Measurements from ENCODE around the gene CACNA1B. TPM values are rescaled to one million over a fixed set of nuclear protein-coding genes. Genes with fewer than 3 reads are reported as not detected.
"Not testable (repeated sequence)": the region's sequence is repeated elsewhere in the genome, so short reads cannot be mapped to it uniquely, and the experiment has no call there.

CACNA1B gene
- polyA plus RNA-seq (ENCODE audit: insufficient read depth in 1 of 5, insufficient read length in 5 of 5, low replicate concordance in 1 of 5): under 1 TPM; 0.21 to 0.72 (median 0.50) TPM
- long read RNA-seq, donor 1: 0 reads
- long read RNA-seq, donor 2: 0 reads
- long read RNA-seq, donor 3: 0 reads
- long read RNA-seq, donor 4: 0 reads
- long read RNA-seq, donor 5: 0 reads
- long read RNA-seq, donor 6: 0 reads
- long read RNA-seq, donor 7: 0 reads
- long read RNA-seq, donor 8: 0 reads

DNA sequence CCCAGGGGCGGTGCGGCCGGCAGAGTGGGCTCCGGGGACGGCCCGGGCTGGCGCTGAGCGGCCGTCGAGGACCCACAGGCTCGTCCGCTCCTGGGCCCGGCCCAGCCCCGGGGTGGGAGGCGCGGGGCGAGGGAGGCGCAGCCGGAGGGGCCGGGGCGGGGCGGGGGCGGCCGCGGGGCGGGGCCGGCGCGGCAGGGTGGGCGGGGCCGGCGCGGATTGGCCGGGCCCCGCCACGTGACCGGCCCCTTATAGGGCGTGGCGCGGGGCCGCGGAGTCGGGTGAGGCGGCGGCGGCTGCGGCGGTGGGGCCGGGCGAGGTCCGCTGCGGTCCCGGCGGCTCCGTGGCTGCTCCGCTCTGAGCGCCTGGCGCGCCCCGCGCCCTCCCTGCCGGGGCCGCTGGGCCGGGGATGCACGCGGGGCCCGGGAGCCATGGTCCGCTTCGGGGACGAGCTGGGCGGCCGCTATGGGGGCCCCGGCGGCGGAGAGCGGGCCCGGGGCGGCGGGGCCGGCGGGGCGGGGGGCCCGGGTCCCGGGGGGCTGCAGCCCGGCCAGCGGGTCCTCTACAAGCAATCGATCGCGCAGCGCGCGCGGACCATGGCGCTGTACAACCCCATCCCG lies at the start of gene CACNA1B:
TSS of gene CACNA1B (plus strand) at position 277 of the 617 bp plus-strand sequence. CDS start at position 429, 152 bp downstream.
- DNase-seq: not testable (repeated sequence)

DNA sequence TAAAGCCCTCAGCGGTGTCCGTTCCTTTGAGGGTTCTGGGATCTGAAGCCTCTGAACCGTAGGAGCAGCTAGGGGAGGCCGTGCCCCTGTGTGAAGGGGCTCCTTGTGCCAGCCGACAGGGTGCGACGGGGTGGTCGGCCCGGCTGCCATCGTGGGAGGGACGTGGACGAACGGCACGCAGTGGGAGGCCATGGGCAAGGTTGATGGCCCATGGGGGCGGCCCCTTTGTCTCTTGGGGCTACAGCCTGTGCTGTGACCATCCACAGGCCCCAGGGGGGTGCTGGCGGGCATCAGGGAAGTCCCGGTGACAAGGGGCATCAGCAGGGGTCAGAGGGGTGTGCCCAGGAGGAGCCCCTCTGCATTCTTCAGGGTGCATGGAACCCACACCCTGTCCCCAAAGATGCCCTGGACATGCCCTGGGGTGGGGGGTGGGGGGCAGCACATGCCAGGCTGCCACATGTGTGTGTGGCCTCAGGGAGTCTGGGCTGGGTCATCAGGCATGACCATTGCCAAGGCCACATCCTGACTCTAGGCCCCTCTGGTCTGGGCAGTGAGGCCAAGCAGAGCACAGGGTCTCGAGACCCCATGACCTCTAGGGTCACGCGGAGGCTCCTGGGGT lies 49.6 kb upstream of the CACNA1B start:
- DNase-seq: no peak

DNA sequence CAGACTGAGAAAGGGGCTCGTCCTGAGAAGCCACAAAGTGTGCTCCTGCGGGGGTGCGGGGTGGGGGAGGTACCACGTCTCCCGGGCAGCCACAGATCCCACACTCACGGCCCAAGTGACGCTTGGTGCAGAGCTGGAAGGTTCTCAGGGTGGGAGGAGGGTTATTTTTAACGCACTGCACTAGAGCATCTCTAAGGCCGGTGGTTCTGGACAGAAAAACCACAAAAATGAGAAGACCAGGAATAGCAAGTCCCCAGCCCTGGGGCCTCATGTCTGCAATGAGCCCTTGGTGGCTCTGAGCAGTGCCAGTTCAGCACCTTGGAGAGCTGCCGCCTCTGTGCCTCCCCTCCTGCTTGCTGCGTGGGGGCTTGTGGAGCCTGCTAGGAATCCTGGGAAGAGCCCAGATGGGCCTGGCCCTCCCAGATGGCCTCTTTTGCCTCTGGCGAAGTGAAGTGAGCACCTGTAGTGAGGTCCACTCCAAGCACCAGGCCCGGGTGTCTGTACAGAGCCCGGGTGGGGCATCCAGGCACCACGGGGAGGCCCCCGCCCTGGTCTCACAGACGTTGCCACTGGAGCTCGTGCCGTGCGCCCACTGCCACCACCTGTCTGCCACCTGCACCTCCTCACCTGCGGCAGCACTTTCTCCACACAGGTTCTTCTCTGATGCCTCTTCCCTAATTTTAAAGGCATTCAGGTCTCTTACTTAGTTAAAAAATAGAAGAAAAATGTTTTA lies 48.9 kb upstream of the CACNA1B start:
- DNase-seq: peak; percentile 8 to 21

DNA sequence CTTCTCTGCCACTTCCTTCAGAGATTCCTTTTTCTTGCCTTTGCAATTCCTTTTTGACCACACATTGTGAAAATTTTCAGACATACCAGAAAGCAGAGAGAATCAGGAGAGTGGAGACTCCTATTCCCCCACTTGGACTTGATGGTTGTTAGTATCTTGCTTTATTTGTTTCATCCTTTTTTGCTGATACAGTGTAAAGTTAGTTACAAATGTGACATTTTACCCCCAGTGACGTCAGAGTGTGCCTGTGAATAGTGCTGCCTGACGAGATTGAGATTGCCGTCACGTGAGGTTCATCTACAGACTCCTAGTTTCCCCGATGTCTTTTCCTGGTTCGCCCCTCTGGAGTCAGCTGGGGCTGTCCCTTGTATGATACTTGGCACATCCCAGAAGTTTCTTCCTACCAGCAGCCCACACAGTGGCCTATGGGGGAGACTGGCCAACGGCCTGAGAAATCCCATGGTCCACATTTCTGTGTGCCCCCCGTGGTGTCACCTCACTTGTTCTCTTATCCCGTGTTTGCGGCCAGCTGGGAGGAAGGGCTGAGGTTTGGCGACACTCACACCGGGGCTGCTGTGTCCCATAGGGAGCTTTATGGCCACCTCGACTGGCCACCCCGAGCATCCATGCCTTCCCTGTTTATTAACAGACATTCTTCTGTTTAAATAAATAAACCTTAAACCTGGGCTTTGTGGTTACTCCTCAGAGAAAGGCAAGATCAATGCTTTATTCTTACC lies 48.2 kb upstream of the CACNA1B start:
- no peak for DNase-seq

DNA sequence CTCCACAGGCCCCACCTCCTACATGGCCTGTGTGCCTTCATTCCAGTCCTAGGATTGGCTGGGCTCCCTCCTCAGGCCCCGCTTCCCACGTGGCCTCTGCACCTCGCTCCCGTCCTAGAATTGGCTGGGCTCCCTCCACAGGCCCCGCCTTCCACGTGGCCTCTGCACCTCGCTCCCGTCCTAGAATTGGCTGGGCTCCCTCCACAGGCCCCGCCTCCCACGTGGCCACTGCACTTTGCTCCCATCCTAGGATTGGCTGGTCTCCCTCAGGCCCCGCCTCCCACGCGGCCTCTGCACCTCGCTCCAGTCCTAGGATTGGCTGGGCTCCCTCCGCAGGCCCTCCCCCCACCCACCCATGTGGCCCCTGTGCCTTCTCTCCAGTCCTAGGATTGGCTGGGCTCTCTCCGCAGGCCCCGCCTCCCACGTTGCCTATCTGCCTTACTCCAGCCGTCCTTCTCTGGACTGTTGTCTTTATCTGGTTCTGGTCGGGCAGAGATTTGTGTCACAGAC lies 45.3 kb upstream of the CACNA1B start:
- no peak for DNase-seq

DNA sequence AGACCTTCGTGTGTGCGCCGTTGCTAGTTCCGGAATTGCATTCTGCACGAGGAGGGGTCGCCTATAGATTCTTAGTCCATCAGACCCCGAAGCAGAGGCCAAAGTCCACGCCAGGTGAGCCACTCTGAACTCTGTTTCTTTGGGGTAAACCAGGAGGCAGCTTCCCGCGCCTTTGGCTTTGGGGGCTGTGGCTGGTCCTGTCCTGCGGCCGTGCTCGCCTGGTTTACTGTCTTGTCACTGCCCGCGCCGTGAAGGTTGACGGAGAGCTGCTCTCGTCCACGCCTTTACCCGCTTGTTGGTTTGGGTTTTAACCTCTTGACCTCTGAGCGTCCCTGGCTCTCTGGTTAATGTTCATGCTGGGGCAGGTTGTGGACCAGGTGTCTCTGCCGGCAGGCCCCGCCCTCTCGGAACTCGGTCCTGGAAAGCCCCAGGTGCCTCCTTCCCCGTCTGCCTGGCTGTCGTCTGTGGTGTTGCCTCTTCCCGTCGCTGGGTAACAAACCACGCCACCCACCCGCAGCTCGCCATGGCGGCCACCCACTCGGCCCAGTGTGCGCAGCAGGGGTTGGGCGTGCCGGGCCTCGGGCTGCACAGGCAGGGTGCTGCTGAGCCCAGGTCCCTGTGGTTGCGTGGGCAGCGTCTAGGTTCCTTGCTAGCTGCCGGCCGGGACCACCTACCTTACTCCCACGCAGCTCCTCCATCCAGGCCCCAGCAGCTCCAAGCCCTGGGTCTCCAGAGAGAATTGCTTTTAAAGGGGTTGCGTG lies 44.6 kb upstream of the CACNA1B start:
- DNase-seq: no peak

DNA sequence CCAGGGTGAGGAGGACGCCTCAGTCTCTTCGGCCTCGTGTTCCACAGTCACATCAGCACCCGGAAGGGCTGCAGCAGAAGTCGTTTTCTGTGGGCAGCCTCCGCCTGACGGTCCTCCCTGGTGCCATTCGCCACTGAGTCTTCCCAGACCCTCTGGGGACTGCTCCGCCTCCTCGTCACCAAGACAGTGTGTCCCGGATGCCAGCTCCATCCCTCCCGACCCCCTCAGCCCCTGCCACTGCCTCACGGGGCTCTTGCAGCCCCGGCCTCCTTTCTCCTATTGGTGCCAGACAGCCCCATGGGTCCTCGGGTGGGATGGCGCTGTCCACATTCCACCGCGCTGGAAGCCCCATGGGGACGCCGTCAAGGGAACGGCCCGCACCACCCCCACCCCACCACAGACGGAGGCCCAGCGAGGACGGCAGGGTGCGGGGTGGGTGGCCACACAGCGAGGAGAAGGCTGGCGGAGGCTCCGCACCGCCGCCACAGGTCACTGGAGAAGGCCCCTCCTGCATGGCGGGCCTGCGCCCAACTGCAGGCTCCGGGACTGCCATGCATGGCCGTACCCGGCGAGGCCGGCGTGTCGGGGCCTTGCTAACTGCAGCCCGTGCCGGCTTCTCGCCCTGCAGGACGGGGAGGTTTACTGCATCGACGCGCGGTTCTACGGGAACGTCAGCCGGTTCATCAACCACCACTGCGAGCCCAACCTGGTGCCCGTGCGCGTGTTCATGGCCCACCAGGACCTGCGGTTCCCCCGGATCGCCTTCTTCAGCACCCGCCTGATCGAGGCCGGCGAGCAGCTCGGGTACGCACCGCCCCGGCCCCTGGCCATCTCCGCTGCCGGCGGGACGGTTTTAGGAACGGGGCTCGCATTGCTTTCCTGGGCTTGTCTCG lies 43.6 kb upstream of the CACNA1B start:
- DNase-seq: no peak

DNA sequence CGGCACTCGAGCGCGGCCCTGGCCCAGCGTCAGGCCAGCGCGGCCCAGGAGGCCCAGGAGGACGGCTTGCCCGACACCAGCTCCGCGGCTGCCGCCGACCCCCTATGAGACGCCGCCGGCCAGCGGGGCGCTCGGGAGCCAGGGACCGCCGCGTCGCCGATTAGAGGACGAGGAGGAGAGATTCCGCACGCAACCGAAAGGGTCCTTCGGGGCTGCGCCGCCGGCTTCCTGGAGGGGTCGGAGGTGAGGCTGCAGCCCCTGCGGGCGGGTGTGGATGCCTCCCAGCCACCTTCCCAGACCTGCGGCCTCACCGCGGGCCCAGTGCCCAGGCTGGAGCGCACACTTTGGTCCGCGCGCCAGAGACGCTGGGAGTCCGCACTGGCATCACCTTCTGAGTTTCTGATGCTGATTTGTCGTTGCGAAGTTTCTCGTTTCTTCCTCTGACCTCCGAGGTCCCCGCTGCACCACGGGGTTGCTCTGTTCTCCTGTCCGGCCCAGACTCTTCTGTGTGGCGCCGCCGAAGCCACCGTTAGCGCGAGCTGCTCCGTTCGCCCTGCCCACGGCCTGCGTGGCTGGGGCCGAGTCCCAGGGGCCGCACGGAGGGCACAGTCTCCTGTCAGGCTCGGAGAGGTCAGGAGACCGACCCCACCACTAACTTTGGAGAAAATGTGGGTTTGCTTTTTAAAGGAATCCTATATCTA lies 42.6 kb upstream of the CACNA1B start:
- no peak for DNase-seq

DNA sequence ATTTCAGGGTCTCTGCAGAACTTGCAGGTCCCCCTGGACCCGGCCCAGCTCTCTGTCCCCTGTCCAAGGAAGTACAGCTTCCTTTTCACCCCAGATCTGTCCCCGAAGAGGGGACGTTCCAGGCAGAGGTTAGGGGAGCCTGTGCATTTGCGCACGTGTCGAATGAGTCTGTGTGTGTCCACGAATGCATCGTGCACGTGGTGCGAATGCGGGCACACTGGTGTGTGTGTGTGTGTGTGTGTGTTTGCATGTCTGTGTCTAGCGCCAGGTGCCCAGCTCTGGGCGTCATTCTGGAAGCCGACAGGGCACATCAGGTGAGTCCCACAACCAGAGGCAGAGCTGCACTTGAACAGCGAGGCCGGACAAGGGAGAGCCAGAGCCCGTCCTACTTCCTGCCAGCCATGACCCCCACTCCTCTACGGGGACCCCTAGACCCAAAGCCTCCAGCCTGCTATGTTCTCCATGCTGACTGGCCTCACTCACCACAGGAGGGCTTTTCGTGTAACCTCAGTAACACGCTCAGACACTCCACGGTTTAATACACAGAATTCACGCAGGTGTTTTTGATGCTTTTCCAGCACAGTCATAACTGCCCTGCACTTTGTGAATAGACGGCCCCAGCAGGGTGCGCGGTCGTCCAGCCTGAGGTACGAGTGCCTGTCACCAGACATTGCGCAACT lies 41.3 kb upstream of the CACNA1B start:
- DNase-seq: no peak

DNA sequence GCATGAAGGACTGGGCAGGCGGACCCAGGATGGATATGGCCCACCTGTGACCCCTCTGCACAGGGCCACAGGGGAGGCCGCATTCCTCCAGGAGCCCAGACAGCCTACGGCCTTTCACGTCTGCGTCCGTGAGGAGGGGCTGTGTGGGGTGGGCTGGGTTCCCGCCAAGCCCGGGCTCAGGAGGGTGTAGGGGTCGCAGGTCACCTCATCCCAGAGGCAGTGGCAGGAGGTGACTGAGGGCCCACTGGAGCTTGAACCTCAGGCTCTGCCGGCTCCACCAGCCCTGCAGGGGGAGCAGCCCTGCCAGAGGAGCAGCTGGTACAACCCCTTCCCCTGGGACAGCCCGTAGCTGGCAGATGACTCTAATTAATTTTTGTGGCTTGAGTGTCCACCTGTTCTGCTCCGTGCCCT lies 40.7 kb upstream of the CACNA1B start:
- DNase-seq: no peak

DNA sequence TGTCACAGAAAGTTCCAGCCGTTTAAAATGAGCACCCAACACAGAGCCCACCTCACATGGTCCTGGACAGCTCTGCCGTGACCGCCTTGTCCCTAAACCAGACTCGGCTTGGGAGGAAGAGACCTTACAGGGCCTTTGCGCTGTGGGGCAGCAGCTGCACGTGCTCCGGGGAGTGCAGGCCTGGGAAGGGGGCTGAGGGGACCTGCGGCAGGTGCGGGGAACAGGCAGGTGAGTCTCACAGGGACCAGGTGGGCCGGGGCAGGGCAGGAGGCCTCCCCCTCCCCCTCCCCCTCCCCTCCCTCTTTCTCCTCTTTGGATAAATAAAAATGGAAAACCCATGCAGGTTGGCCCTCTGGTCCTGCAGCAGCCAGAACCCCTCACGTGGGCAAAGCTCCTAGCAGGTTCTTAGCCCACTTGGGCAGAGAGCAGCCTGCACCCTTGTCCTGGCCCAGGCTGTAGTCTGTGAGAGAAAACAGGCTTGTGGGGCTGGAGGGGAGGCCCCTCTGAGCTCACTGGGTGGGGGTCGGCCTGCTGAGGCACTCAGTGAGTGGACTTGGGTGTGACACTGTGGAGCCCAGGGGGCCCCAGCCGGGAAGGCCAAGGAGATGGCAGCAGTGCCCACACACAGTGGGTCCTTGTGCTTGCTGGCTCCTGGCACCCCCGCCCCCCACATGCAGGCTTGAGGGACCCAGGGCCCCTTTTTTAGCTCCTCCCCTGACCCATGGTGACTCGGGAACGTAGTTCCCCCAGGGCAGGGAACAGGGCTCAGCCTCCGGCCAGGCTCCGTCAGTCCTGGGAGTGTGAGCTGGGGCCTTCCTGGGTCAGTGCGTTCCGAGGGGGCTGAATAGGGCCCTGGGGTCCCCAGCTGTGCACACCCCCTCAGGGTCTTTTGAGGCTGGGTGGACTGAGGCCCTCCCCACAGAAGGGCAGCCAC lies 40.0 kb upstream of the CACNA1B start:
- DNase-seq: no peak

DNA sequence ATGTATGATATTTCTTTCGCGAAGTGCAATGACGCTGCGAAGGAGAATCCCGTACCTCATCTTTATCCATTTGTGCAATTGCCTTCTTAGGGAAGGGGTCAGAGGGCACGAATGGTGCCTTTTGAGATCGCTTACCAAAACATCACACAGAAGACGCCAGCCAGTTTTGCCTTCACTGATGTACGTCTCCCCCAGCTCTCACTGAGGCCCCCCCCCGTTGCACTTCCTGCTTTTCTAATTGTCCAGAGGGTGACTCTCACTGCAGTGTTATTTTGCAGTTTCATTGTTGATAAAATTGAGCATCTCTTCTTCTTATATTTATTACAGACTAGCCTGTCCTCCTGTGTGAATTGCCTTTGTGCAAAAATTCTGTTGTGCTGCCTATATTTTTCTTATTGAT lies 39.0 kb upstream of the CACNA1B start:
- DNase-seq: no peak

DNA sequence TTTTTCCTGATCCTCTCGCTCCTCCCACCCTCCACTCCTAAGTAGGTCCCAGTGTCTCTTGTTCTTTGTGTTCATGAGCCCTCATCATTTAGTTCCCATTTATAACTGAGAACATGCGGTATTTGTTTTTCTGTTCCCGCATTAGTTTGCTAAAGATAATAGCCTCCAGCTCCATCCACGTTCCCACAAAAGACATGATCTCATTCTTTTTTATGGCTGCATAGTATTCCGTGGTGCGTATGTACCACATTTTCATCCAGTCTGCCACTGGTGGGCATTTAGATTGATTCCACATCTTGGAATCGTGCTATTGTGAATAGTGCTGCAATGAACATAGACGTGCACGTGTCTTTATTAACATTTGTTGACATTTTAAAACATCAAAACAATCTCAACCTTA lies 34.2 kb upstream of the CACNA1B start:
- DNase-seq: no peak

DNA sequence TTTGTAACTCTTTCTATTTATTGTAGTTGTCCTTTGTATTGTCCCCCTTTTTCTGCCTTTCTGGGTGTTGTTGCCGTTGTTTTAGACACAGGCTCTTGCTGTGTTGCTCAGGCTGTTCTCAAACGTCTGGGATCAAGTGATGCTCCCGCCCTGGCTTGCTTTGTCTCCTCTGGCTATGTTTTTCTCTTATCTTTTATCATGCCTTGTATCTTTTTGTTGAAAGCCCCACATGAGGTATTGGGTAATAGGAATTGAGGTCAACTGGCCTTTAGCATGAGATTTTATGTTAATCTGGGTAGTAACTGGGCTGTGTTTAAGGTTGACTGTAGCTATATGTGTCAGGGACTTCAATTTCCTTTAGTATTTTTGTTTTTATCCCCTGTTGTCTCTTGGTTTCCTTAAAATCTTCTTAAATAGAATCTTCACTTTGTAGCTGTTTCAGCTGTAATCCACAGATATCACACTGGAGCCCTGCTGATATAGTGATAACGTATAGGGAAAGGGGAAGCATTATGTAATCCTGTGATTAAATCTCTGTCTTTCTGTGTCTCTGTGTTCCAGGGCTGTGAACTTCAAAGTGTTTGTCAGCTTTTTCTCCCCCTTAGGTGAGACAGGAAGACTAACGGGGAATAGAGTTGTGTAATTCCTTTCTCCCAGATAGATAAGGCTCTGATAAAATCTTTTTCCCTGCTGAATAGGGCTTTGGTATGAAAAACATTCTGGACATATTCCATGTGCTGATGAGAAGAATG lies 25.9 kb upstream of the CACNA1B start:
- DNase-seq: no peak

DNA sequence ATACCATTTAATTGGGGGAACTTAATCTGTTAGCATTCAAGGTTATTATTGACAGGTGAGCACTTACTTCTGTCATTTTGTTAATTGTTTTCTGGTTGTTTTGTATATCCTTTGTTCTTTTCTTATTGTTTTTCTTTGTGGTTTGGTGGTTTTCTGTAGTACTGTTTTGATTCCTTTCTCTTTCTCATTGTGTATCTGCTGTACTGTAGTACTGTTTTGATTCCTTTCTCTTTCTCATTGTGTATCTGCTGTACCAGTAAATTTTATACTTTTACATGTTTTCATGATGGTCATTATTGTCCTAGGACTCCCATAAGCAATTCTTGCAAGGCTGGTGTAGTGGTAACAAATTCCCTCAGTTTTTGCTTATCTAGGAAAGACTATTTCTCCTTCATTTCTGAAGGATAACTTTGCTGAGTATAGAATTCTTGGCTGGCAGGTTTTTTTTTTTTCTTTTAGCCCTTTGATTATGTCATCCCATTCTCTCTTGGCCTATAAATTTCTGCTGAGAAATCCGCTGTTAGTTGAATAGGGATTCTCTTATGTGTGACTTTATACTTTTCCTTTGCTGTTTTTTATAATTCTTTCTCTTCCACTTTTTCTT lies 24.1 kb upstream of the CACNA1B start:
- no peak for DNase-seq

DNA sequence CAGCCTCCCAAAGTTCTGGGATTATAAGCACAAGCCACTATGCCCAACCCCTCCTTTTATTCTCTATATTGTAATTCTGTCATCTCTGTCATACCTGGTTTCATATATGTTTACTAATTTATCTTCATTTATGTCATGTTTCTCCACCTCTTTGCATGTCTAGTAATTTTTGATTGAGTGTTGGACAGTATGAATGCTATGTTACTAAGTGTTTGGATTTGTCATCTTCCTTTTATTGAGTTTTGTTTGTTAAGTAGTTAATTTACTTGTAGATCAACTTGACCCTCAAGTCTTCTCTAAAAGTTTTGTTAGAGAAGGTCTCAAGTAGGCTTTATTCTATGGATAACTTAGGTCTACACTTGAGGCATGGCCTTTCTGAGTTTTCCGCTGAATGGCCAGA lies 17.2 kb upstream of the CACNA1B start:
- DNase-seq: no peak
